HTERT RPE-1 (cell line): ENCODE measurements around the gene DOCK7.

Experiments used
- in situ Hi-C: fragments of 300-500 bp; cut with MboI; formaldehyde crosslinking; loops from 4 replicates; pipeline ENCODE4 v1.14.3; 2020; ENCODE audit warnings: low sequenced_read_pairs

Gene DOCK7

GRCh38 chr1:62423580-62424242 is 264.5 kb downstream of the DOCK7 start:
- in situ Hi-C loops, result no loop called here

- in situ Hi-C loops, result no loop called here
Measured at GRCh38 chr1:62420214-62420613, 268.0 kb downstream of the DOCK7 start.

GRCh38 chr1:62417351-62417999 is 270.7 kb downstream of the DOCK7 start:
- in situ Hi-C loops, result no loop called here

- in situ Hi-C loops, result no loop called here
Measured at GRCh38 chr1:62415687-62416086, 272.5 kb downstream of the DOCK7 start.

GRCh38 chr1:62407398-62408009 is 280.7 kb downstream of the DOCK7 start:
- in situ Hi-C loops, result no loop called here

- in situ Hi-C loops, result no loop called here
Measured at GRCh38 chr1:62406576-62406975, 281.6 kb downstream of the DOCK7 start.

- in situ Hi-C loops, result no loop called here
Measured at GRCh38 chr1:62405247-62405646, 282.9 kb downstream of the DOCK7 start.
